Measurements from ENCODE around the gene DPF3.

Gene DPF3

GRCh38 chr14:72904840-72905561 is 11.1 kb upstream of the DPF3 start:
- WGBS (ENCODE audit: extremely low coverage, insufficient coverage, insufficient read length): no CpG with 5 or more reads among the region's 5 CpGs
- Histone ChIP-seq H3K79me2 (ENCODE audit: control insufficient read depth, insufficient read depth, low read length, poor library complexity) (no peaks in the 10 kb centered on the region), H4K91ac (ENCODE audit: low read depth, low read length) (no peak overlapping the region), H2AK5ac (ENCODE audit: low read length) (no peak overlapping the region), H3K27me3 (ENCODE audit: insufficient read depth, low read length) (no peaks in the 10 kb centered on the region), H3K36me3 (ENCODE audit: control insufficient read depth in 1 of 2, insufficient read depth in 2 of 2, low read length in 2 of 2) (no peaks in the 10 kb centered on the region), H3K4ac (ENCODE audit: low read depth, low read length) (no peak overlapping the region), H3K4me2 (ENCODE audit: low read length) (no peak overlapping the region), H3K23ac (ENCODE audit: low read length) (no peak overlapping the region), H3K9ac (ENCODE audit: low read length) (no peak overlapping the region), H4K8ac (ENCODE audit: low read depth, low read length) (no peak overlapping the region), H3K18ac (ENCODE audit: low read length) (no peak overlapping the region), H4K12ac (ENCODE audit: low read depth, low read length) (no peak overlapping the region), H2BK5ac (ENCODE audit: low read depth, low read length, poor library complexity) (no peak overlapping the region), H3K27ac (ENCODE audit: low read depth, low read length) (no peak overlapping the region), H2BK120ac (ENCODE audit: insufficient read depth, low read length, poor library complexity) (no peak overlapping the region), H2AFZ (ENCODE audit: insufficient read depth, low read length, poor library complexity) (no peak overlapping the region), H3K79me1 (ENCODE audit: low read length) (peaks cover 1% of the 10 kb centered on the region), H3K4me1 (ENCODE audit: control insufficient read depth in 1 of 2, insufficient read depth in 2 of 2, low read length in 2 of 2) (peaks cover 10 to 18% of the 10 kb centered on the region in 2 experiments), H3K4me3 (ENCODE audit: low read depth, low read length) (no peak overlapping the region), H2BK12ac (ENCODE audit: low read length) (no peak overlapping the region), H3K9me3 (ENCODE audit: insufficient read depth, low read depth, low read length) (no peaks in the 10 kb centered on the region), H3K14ac (ENCODE audit: low read length) (no peak overlapping the region)
- DNase-seq: peak; percentile 58 to 89

- Histone ChIP-seq H3K4me2 (ENCODE audit: low read length) (no peak overlapping the region), H2AFZ (ENCODE audit: insufficient read depth, low read length, poor library complexity) (no peak overlapping the region), H2BK5ac (ENCODE audit: low read depth, low read length, poor library complexity) (no peak overlapping the region), H3K4ac (ENCODE audit: low read depth, low read length) (no peak overlapping the region), H3K79me2 (ENCODE audit: control insufficient read depth, insufficient read depth, low read length, poor library complexity) (no peaks in the 10 kb centered on the region), H3K36me3 (ENCODE audit: control insufficient read depth in 1 of 2, insufficient read depth in 2 of 2, low read length in 2 of 2) (no peaks in the 10 kb centered on the region), H3K14ac (ENCODE audit: low read length) (no peak overlapping the region), H2BK120ac (ENCODE audit: insufficient read depth, low read length, poor library complexity) (no peak overlapping the region), H4K12ac (ENCODE audit: low read depth, low read length) (no peak overlapping the region), H3K4me3 (ENCODE audit: low read depth, low read length) (no peak overlapping the region), H3K4me1 (ENCODE audit: control insufficient read depth in 1 of 2, insufficient read depth in 2 of 2, low read length in 2 of 2) (peaks cover 10 to 18% of the 10 kb centered on the region in 2 experiments), H3K9me3 (ENCODE audit: insufficient read depth, low read depth, low read length) (no peaks in the 10 kb centered on the region), H3K9ac (ENCODE audit: low read length) (no peak overlapping the region), H2AK5ac (ENCODE audit: low read length) (no peak overlapping the region), H4K8ac (ENCODE audit: low read depth, low read length) (no peak overlapping the region), H3K27me3 (ENCODE audit: insufficient read depth, low read length) (no peaks in the 10 kb centered on the region), H3K27ac (ENCODE audit: low read depth, low read length) (no peak overlapping the region), H2BK12ac (ENCODE audit: low read length) (no peak overlapping the region), H3K18ac (ENCODE audit: low read length) (no peak overlapping the region), H3K79me1 (ENCODE audit: low read length) (peaks cover 1% of the 10 kb centered on the region), H4K91ac (ENCODE audit: low read depth, low read length) (no peak overlapping the region), H3K23ac (ENCODE audit: low read length) (no peak overlapping the region)
- no CpG with 5 or more reads among the region's 1 CpG for WGBS (ENCODE audit: extremely low coverage, insufficient coverage, insufficient read length)
- DNase-seq: no peak
Observed at GRCh38 chr14:72904218-72904617, 10.3 kb upstream of the DPF3 start.

GRCh38 chr14:72903716-72904115 is 9.8 kb upstream of the DPF3 start:
- Histone ChIP-seq H3K18ac (ENCODE audit: low read length) (no peak overlapping the region), H3K9ac (ENCODE audit: low read length) (no peak overlapping the region), H3K14ac (ENCODE audit: low read length) (no peak overlapping the region), H3K4me3 (ENCODE audit: low read depth, low read length) (no peak overlapping the region), H3K4me2 (ENCODE audit: low read length) (no peak overlapping the region), H2BK12ac (ENCODE audit: low read length) (no peak overlapping the region), H3K23ac (ENCODE audit: low read length) (no peak overlapping the region), H2BK120ac (ENCODE audit: insufficient read depth, low read length, poor library complexity) (no peak overlapping the region), H4K91ac (ENCODE audit: low read depth, low read length) (no peak overlapping the region), H4K12ac (ENCODE audit: low read depth, low read length) (no peak overlapping the region), H3K4me1 (ENCODE audit: control insufficient read depth in 1 of 2, insufficient read depth in 2 of 2, low read length in 2 of 2) (peaks cover 10 to 18% of the 10 kb centered on the region in 2 experiments), H4K8ac (ENCODE audit: low read depth, low read length) (no peak overlapping the region), H2AFZ (ENCODE audit: insufficient read depth, low read length, poor library complexity) (no peak overlapping the region), H3K27me3 (ENCODE audit: insufficient read depth, low read length) (no peaks in the 10 kb centered on the region), H3K79me1 (ENCODE audit: low read length) (peaks cover 1% of the 10 kb centered on the region), H3K27ac (ENCODE audit: low read depth, low read length) (no peak overlapping the region), H2BK5ac (ENCODE audit: low read depth, low read length, poor library complexity) (no peak overlapping the region), H2AK5ac (ENCODE audit: low read length) (no peak overlapping the region), H3K36me3 (ENCODE audit: control insufficient read depth in 1 of 2, insufficient read depth in 2 of 2, low read length in 2 of 2) (no peaks in the 10 kb centered on the region), H3K4ac (ENCODE audit: low read depth, low read length) (no peak overlapping the region), H3K9me3 (ENCODE audit: insufficient read depth, low read depth, low read length) (no peaks in the 10 kb centered on the region), H3K79me2 (ENCODE audit: control insufficient read depth, insufficient read depth, low read length, poor library complexity) (no peaks in the 10 kb centered on the region)
- no peak for DNase-seq
- no CpG with 5 or more reads among the region's 1 CpG for WGBS (ENCODE audit: extremely low coverage, insufficient coverage, insufficient read length)

- Histone ChIP-seq H3K4me1 (ENCODE audit: control insufficient read depth in 1 of 2, insufficient read depth in 2 of 2, low read length in 2 of 2) (peaks cover 8 to 16% of the 10 kb centered on the region in 2 experiments), H2BK120ac (ENCODE audit: insufficient read depth, low read length, poor library complexity) (no peak overlapping the region), H3K79me2 (ENCODE audit: control insufficient read depth, insufficient read depth, low read length, poor library complexity) (no peaks in the 10 kb centered on the region), H2BK12ac (ENCODE audit: low read length) (no peak overlapping the region), H2BK5ac (ENCODE audit: low read depth, low read length, poor library complexity) (no peak overlapping the region), H4K91ac (ENCODE audit: low read depth, low read length) (no peak overlapping the region), H3K23ac (ENCODE audit: low read length) (no peak overlapping the region), H4K12ac (ENCODE audit: low read depth, low read length) (no peak overlapping the region), H3K18ac (ENCODE audit: low read length) (no peak overlapping the region), H4K8ac (ENCODE audit: low read depth, low read length) (no peak overlapping the region), H2AK5ac (ENCODE audit: low read length) (no peak overlapping the region), H3K27ac (ENCODE audit: low read depth, low read length) (no peak overlapping the region), H3K36me3 (ENCODE audit: control insufficient read depth in 1 of 2, insufficient read depth in 2 of 2, low read length in 2 of 2) (no peaks in the 10 kb centered on the region), H3K9me3 (ENCODE audit: insufficient read depth, low read depth, low read length) (no peaks in the 10 kb centered on the region), H2AFZ (ENCODE audit: insufficient read depth, low read length, poor library complexity) (no peak overlapping the region), H3K4me3 (ENCODE audit: low read depth, low read length) (no peak overlapping the region), H3K14ac (ENCODE audit: low read length) (no peak overlapping the region), H3K79me1 (ENCODE audit: low read length) (peaks cover 1% of the 10 kb centered on the region), H3K27me3 (ENCODE audit: insufficient read depth, low read length) (no peaks in the 10 kb centered on the region), H3K4me2 (ENCODE audit: low read length) (no peak overlapping the region), H3K4ac (ENCODE audit: low read depth, low read length) (no peak overlapping the region), H3K9ac (ENCODE audit: low read length) (no peak overlapping the region)
- no CpG with 5 or more reads among the region's 5 CpGs for WGBS (ENCODE audit: extremely low coverage, insufficient coverage, insufficient read length)
- DNase-seq: no peak
Observed at GRCh38 chr14:72902801-72903530, 9.1 kb upstream of the DPF3 start.

Measured in trophoblast cell (in vitro differentiated cells and primary cell).